HepG2 (cell line): ENCODE measurements around the gene SESN1. TPM values are rescaled to one million over a fixed set of nuclear protein-coding genes. Genes with fewer than 3 reads are reported as not detected.

Source experiments
- ATAC-seq: fragments of 200-7000 bp; cut with Tn5 transposase; 3 replicates; pipeline ENCODE4 v1.9.1; 2020; ENCODE audit warnings: mild to moderate bottlenecking, moderate library complexity
- BruUV-seq: library from RNA; stranded (reverse); fragments of 400-500 nt; replicated peaks from 2 replicates; lab custom pipeline; 2021; lab: Mats Ljungman, UMichigan
- CTCF ChIA-PET: fragments of 300-600 bp; formaldehyde crosslinking; extraction: SDS; loops from one replicate; lab custom pipeline; 2021; ENCODE audit warnings: low total read pairs, inconsistent platforms, low intra/inter-chr PET ratio; lab: Yijun Ruan, JAX
- POLR2A ChIA-PET: fragments of 350-600 bp; sonication (Branson Sonifier 250); formaldehyde crosslinking; loops from one replicate; lab custom pipeline; 2020; ENCODE audit warnings: antibody characterized with exemption, inconsistent platforms; lab: Yijun Ruan, JAX
- DNase-seq: peaks from one replicate; pipeline ENCODE4 v3.0.0-alpha.2; 2015; ENCODE audit warnings: low spot score
- FAIRE-seq: peaks from 3 replicates; lab custom pipeline; 2011; peaks lifted over from hg19 to GRCh38; lab: Jason Lieb, UNC
- H2AFZ ChIP-seq: one replicate; pipeline ENCODE4 v1.6.1; 2011; ENCODE audit warnings: low read length, inconsistent platforms
- H3K27ac ChIP-seq: fragments of 300-600 bp; 3 replicates; pipeline ENCODE4 v1.8.0; 2011; ENCODE audit warnings: mixed run types, mild to moderate bottlenecking, mixed read lengths, low read length, inconsistent platforms; ENCODE audit not compliant: insufficient read depth; ENCODE audit errors: extremely low read length
- H3K27me3 ChIP-seq, 2 experiments: fragments of 200-600 bp in 1 of 2; 2 replicates in 1 of 2; 3 replicates in 1 of 2; pipeline versions ENCODE4 v1.6.0 to v1.8.0; 2011; ENCODE audit warnings: low read length in 2 of 2, mild to moderate bottlenecking in 2 of 2, moderate library complexity in 2 of 2, inconsistent platforms in 1 of 2; ENCODE audit not compliant: insufficient read depth in 2 of 2, control insufficient read depth in 1 of 2
- H3K36me3 ChIP-seq, 2 experiments: fragments of 200-600 bp in 1 of 2; replicated peaks in 1 of 2; 2 replicates in 1 of 2; 3 replicates in 1 of 2; pipeline versions ENCODE4 v1.5.1 to v1.8.0; 2011; ENCODE audit warnings: low read length in 2 of 2, inconsistent platforms in 1 of 2; ENCODE audit not compliant: insufficient read depth in 2 of 2, control insufficient read depth in 1 of 2
- H3K4me1 ChIP-seq: 2 replicates; pipeline ENCODE4 v1.5.1; 2012; ENCODE audit warnings: low read length, inconsistent platforms; ENCODE audit not compliant: insufficient read depth
- H3K4me2 ChIP-seq: 2 replicates; pipeline ENCODE4 v1.6.0; 2011; ENCODE audit warnings: low read depth, low read length, inconsistent platforms
- H3K4me3 ChIP-seq, 3 experiments: fragments of 200-600 bp in 1 of 3; sonication (generic), shearing (Covaris generic) in 1 of 3; replicated peaks in 1 of 3; 2 replicates each; pipeline ENCODE4 v1.5.1; 2011 to 2016; ENCODE audit warnings: low read length in 3 of 3, inconsistent platforms in 2 of 3, low read depth in 2 of 3, mild to moderate bottlenecking in 2 of 3, control low read depth in 1 of 3, mixed read lengths in 1 of 3; ENCODE audit not compliant: insufficient read depth in 1 of 3
- H3K79me2 ChIP-seq: one replicate; pipeline ENCODE4 v1.6.1; 2011; ENCODE audit warnings: low read length, inconsistent platforms; ENCODE audit not compliant: insufficient read depth
- H3K9ac ChIP-seq: 2 replicates; pipeline ENCODE4 v1.6.0; 2011; ENCODE audit warnings: mild to moderate bottlenecking, low read depth, low read length, inconsistent platforms; ENCODE audit not compliant: insufficient read depth
- H3K9me3 ChIP-seq: 2 replicates; pipeline ENCODE4 v1.5.1; 2012; ENCODE audit warnings: mild to moderate bottlenecking, low read length
- H4K20me1 ChIP-seq: 2 replicates; pipeline ENCODE4 v1.6.0; 2011; ENCODE audit warnings: inconsistent platforms, mild to moderate bottlenecking, low read length, moderate library complexity; ENCODE audit not compliant: insufficient read depth
- CENPT ChIP-seq: sonication (generic); formaldehyde crosslinking; IDR thresholded peaks from 2 replicates; pipeline ENCODE4 v1.8.0; 2022; ENCODE audit warnings: low read depth, mild to moderate bottlenecking, moderate library complexity, missing genetic modification reagents
- ETV6 ChIP-seq: sonication (generic); formaldehyde crosslinking; conservative IDR thresholded peaks from 2 replicates; pipeline ENCODE4 v1.4.0; 2020; ENCODE audit warnings: missing genetic modification reagents
- FOXK1 ChIP-seq: sonication (generic); formaldehyde crosslinking; IDR thresholded peaks from 2 replicates; pipeline ENCODE4 v1.4.0; 2020; ENCODE audit warnings: low read depth, missing genetic modification reagents, borderline replicate concordance
- HIVEP1 ChIP-seq: sonication (generic); formaldehyde crosslinking; IDR thresholded peaks from 2 replicates; pipeline ENCODE4 v1.4.0; 2020; ENCODE audit warnings: mild to moderate bottlenecking, missing genetic modification reagents
- HNF4G ChIP-seq, 2 experiments: sonication (generic) in 1 of 2; formaldehyde crosslinking in 1 of 2; IDR thresholded peaks; 2 replicates each; pipeline versions ENCODE4 v1.4.0 to v1.6.1; 2011 to 2020; ENCODE audit warnings: borderline replicate concordance in 2 of 2, low read depth in 2 of 2, mild to moderate bottlenecking in 2 of 2, low read length in 1 of 2, missing genetic modification reagents in 1 of 2, moderate library complexity in 1 of 2
- HOMEZ ChIP-seq: IDR thresholded peaks from 2 replicates; pipeline ENCODE4 v1.6.1; 2016; ENCODE audit warnings: low read depth
- MED8 ChIP-seq: sonication (generic); formaldehyde crosslinking; IDR thresholded peaks from 2 replicates; pipeline ENCODE4 v1.8.1; 2023; ENCODE audit warnings: mild to moderate bottlenecking, missing genetic modification reagents; ENCODE audit not compliant: insufficient replicate concordance
- MTF2 ChIP-seq: sonication (generic); formaldehyde crosslinking; IDR thresholded peaks from 2 replicates; pipeline ENCODE4 v1.5.0; 2020; ENCODE audit warnings: missing genetic modification reagents, borderline replicate concordance
- PAXIP1 ChIP-seq: sonication (generic); formaldehyde crosslinking; conservative IDR thresholded peaks from 2 replicates; pipeline ENCODE4 v1.4.0; 2020; ENCODE audit warnings: mild to moderate bottlenecking, missing genetic modification reagents, moderate library complexity
- SIN3A ChIP-seq: IDR thresholded peaks from 2 replicates; pipeline ENCODE4 v1.6.1; 2011; ENCODE audit warnings: low read depth, mild to moderate bottlenecking, control low read depth, low read length, borderline replicate concordance
- SP5 ChIP-seq: IDR thresholded peaks from 2 replicates; pipeline ENCODE4 v1.6.1; 2016; ENCODE audit warnings: low read depth, borderline replicate concordance
- SUZ12 ChIP-seq: fragments of 150-350 bp; IDR thresholded peaks from 2 replicates; pipeline ENCODE4 v1.6.1; 2014; ENCODE audit warnings: low read depth, low read length
- ZIK1 ChIP-seq: sonication (generic); formaldehyde crosslinking; IDR thresholded peaks from 2 replicates; pipeline ENCODE4 v1.5.0; 2020; ENCODE audit warnings: mild to moderate bottlenecking, low read depth, missing genetic modification reagents, borderline replicate concordance
- ZNF101 ChIP-seq: sonication (generic); formaldehyde crosslinking; IDR thresholded peaks from 2 replicates; pipeline ENCODE4 v1.4.0; 2020; ENCODE audit warnings: mild to moderate bottlenecking, low read depth, missing genetic modification reagents, borderline replicate concordance
- ZNF432 ChIP-seq: sonication (generic); formaldehyde crosslinking; IDR thresholded peaks from 2 replicates; pipeline ENCODE4 v1.5.0; 2020; ENCODE audit warnings: missing genetic modification reagents, mild to moderate bottlenecking, borderline replicate concordance
- ZNF546 ChIP-seq: sonication (generic); formaldehyde crosslinking; conservative IDR thresholded peaks from 2 replicates; pipeline ENCODE4 v1.8.1; 2023; ENCODE audit warnings: mild to moderate bottlenecking, missing genetic modification reagents
- ZNF816 ChIP-seq: sonication (generic); formaldehyde crosslinking; IDR thresholded peaks from 2 replicates; pipeline ENCODE4 v1.8.0; 2022; ENCODE audit warnings: missing genetic modification reagents, mild to moderate bottlenecking, borderline replicate concordance
- WGBS: methylation state at CpG from one replicate; pipeline ENCODE4 v1.1.6; 2017; ENCODE audit warnings: low lambda C conversion rate; 5-methylcytosine and 5-hydroxymethylcytosine counted together
- in situ Hi-C: cut with HindIII; loops from 2 replicates; pipeline ENCODE4 v1.10.0; 2017; ENCODE audit warnings: low pct_unique_long_range_greater_than_20kb; ENCODE audit not compliant: extremely low pct_ligation_motif_present
- intact Hi-C: fragments of 100-400 bp; cut with micrococcal nuclease; formaldehyde crosslinking; loops from one replicate; pipeline ENCODE4 v1.10.0; 2022; ENCODE audit not compliant: unreplicated experiment
- polyA plus RNA-seq, 8 experiments: library from polyadenylated mRNA; depleted of rRNA in 3 of 8; stranded (reverse) in 7 of 8; unstranded in 1 of 8; fragments of >200 nt; fragmentation: Illumina TruSeq in 4 of 8; extraction: Trizol in 4 of 8; gene quantifications; 2 replicates each; pipeline versions ENCODE4 v1.2.1 to v1.2.3, GENCODE V29; 2011 to 2016; ENCODE audit warnings: low read depth in 4 of 8, missing spikeins in 1 of 8, mixed read lengths in 1 of 8; ENCODE audit not compliant: insufficient read depth in 1 of 8
- total RNA-seq, 5 experiments: library from RNA; depleted of rRNA; stranded (reverse); fragments of >200 nt; fragmentation: Illumina TruSeq; extraction: Trizol; gene quantifications; 2 replicates each; pipeline ENCODE4 v1.2.3, GENCODE V29; 2016; ENCODE audit warnings: low read depth in 1 of 5
- TF ChIP-seq, protein P1 (sequence below): sonication (generic); formaldehyde crosslinking; IDR thresholded peaks from 2 replicates; pipeline ENCODE4 v1.5.0; 2020; ENCODE audit warnings: missing genetic modification reagents

The SESN1 gene
- total and polyA plus RNA-seq, 2 of the 13 experiments (the other 11 are each of a cell fraction or from before 2014, with no cell fraction given), result 24.9 to 44.7 TPM

GRCh38 chr6:109008054-109008453 lies 86.6 kb downstream of the SESN1 start:
- WGBS, result 3% methylated on average over 4 of the region's 4 CpGs
- peaks cover 63% of the 10 kb centered on the region for H3K79me2 ChIP-seq
- H3K9ac ChIP-seq, result peak overlapping the region; percentile 87
- peaks cover 10% of the 10 kb centered on the region; the same call in 1 of the 2 replicates for H4K20me1 ChIP-seq
- ATAC-seq (no peak), DNase-seq (no peak), FAIRE-seq (no peak)
- H3K9me3 ChIP-seq, result no peaks in the 10 kb centered on the region
- H3K4me2 ChIP-seq, result peak overlapping the region; percentile 79
- TF ChIP-seq, protein P1, sequence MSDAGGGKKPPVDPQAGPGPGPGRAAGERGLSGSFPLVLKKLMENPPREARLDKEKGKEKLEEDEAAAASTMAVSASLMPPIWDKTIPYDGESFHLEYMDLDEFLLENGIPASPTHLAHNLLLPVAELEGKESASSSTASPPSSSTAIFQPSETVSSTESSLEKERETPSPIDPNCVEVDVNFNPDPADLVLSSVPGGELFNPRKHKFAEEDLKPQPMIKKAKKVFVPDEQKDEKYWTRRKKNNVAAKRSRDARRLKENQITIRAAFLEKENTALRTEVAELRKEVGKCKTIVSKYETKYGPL (CRISPR knock-in tag), result no peak
- TF ChIP-seq HNF4G (IDR thresholded peaks at IDR 0.05; ENCODE audit: borderline replicate concordance, low read depth, low read length) (no peak), HNF4G (CRISPR knock-in tag; IDR thresholded peaks at IDR 0.05; ENCODE audit: borderline replicate concordance, low read depth) (no peak), ETV6 (no peak), ZNF816 (CRISPR knock-in tag) (no peak), HOMEZ (CRISPR knock-in tag) (no peak), HIVEP1 (CRISPR knock-in tag) (no peak), ZNF101 (CRISPR knock-in tag) (no peak), PAXIP1 (CRISPR knock-in tag) (no peak), ZNF432 (CRISPR knock-in tag) (no peak), ZIK1 (CRISPR knock-in tag) (no peak), MTF2 (CRISPR knock-in tag) (no peak), SP5 (no peak), SIN3A (no peak), ZNF546 (CRISPR knock-in tag) (no peak), MED8 (no peak), CENPT (CRISPR knock-in tag) (no peak), SUZ12 (no peak), FOXK1 (CRISPR knock-in tag) (no peak)
- ChIA-PET POLR2A (interaction anchor here (0.8 to 2.7 kb wide), 2 partner anchors 51 to 87 kb away, joined by 3 to 18 read pairs; partner anchors contain the start of genes CEP57L1 and SESN1), CTCF (no interaction called here)
- BruUV-seq, result TSS peak; percentile 61
- peaks cover 43% of the 10 kb centered on the region for H3K4me1 ChIP-seq
- H3K36me3 ChIP-seq, result no peaks in the 10 kb centered on the region
- peak overlapping the region; percentile 77 for H3K27ac ChIP-seq
- H3K4me3 ChIP-seq, result peak overlapping the region; percentile 74 to 98 (median 97)
- H2AFZ ChIP-seq, result no peak overlapping the region
- in situ Hi-C loops, result no loop called here
- intact Hi-C loops, result loop anchor here (2.0 to 5.0 kb wide), 2 partner anchors 43 to 64 kb away; no protein-coding TSS in a partner anchor
- no peaks in the 10 kb centered on the region; a peak in 1 of 5 replicates for H3K27me3 ChIP-seq
